ENCODE data around the gene AFAP1L2.
A peak's percentile ranks its signal among the peaks of the same experiment; 100 is the strongest.

The AFAP1L2 gene

GRCh38 chr10:114389426-114389825 lies 14.9 kb downstream of the AFAP1L2 start:
- FAIRE-seq, result no peak

- FAIRE-seq, result no peak
These were observed 16.0 kb downstream of the AFAP1L2 start for GRCh38 chr10:114388275-114388674.

GRCh38 chr10:114387784-114388183 lies 16.5 kb downstream of the AFAP1L2 start:
- no peak for FAIRE-seq

DNA sequence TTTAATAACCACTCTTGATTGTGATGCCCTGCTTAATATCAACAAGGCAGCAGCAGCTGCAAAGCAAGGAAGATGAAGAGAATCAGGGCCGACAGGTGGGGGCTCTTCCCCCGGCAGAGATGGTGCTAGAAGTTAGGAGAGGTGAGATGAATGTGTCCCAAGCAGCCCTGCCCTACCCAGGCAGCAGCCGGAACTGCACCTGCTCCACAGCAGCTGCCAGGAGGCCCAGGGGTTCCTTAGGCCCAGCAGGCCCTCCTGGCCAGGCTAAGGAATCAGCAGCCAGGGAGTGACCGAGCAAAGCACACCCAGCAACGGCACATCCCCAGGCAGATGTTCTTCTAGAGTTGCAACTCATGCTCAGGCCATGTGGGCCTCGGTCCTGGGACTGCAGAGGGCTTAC lies 17.9 kb downstream of the AFAP1L2 start:
- no peak for FAIRE-seq

DNA sequence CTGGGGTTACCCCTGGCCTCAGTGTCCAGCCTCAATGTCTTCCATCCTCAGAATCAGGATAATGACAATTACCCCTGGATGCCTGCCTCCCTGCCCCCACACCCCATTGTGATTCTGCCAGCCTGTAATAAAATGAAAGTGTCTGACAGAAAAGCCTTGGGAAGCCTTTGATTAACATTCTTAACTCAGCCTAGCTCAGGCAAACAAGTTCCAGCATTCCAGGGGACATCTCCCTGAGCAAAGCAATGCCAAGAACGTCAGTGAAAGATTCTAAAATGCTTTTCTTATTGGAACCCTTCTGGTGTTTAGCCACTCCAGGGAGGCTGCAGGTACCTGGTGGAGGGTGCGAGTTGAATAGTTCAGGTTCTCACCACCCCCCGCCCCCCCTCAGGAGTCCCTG lies 18.7 kb downstream of the AFAP1L2 start:
- FAIRE-seq, result no peak

GRCh38 chr10:114384601-114385000 lies 19.7 kb downstream of the AFAP1L2 start:
- FAIRE-seq, result no peak

- FAIRE-seq, result no peak
These were observed 20.1 kb downstream of the AFAP1L2 start for GRCh38 chr10:114384181-114384580.

DNA sequence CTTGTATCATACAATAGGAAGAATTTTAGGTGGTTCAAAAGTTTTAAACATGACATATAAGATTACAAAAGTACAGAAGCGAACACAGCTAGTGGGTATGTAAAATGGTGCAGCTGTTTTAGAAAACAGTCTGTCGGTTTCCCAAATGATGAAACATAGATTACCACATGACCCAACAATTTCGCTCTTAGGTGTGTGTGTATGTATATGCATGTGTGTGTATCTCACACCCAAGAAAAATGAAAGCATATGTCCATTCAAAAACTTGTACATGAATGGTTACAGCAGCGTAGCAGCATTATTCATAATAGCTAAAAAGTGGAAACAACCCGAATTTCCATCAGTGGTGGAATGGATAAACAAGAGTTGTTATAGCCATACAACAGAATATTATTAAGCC lies 23.5 kb downstream of the AFAP1L2 start:
- FAIRE-seq, result no peak

GRCh38 chr10:114380060-114380459 lies 24.2 kb downstream of the AFAP1L2 start:
- FAIRE-seq, result no peak

DNA sequence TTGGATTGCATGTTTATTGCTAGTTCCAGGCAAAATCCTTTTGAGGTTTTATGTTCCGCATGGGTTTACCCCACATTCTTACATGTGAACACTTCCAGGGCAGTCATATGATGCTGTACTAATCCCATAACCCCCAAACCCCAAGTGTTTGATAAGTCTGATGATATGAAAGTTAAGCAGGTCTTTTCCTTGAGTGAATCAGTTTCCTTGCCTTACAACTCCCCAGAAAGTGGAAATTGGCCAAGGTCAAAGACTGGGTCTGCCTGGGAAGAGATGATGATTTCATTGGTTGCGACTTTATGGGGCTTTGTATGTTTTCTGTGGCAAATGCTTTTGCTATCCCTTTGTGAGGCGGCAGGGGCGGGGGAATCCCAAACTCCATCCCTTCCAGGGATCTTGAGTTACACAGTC lies 24.7 kb downstream of the AFAP1L2 start:
- no peak for FAIRE-seq

DNA sequence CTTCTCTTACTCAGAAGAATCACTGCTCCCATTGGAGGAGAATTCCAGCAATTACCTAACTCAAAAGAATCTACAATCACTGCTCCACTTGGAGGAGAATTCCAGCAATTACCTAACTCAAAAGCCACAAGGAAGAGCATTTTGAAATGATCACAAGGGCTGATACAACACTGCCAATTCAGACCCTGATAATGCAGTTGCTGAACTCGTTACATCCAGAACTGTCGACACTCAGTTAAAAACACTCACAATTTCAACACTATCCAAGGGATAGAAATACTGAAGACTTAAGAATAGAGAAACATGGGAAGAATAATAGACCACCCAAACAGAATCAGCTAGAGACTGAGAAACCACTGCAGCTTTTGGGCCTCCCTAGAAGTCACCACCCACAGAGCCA lies 27.8 kb downstream of the AFAP1L2 start:
- FAIRE-seq, result no peak

DNA sequence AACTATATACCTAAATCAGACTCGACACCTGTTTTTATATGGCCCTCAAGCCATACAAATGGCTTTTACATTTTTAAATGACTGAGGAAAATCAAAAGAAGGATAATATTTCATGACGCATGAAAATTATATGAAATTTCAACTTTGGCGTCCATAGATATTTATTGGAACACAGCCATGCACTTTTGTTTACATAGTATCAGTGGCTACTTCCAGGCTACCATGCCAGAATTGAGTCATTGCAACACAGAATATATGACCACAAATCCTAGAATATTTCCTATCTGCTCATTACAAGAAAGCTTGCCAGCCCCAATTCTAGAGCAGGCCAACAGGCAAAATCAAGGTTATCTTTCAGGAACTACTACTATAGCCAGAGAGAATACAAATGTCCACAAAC lies 29.3 kb downstream of the AFAP1L2 start:
- FAIRE-seq, result no peak

DNA sequence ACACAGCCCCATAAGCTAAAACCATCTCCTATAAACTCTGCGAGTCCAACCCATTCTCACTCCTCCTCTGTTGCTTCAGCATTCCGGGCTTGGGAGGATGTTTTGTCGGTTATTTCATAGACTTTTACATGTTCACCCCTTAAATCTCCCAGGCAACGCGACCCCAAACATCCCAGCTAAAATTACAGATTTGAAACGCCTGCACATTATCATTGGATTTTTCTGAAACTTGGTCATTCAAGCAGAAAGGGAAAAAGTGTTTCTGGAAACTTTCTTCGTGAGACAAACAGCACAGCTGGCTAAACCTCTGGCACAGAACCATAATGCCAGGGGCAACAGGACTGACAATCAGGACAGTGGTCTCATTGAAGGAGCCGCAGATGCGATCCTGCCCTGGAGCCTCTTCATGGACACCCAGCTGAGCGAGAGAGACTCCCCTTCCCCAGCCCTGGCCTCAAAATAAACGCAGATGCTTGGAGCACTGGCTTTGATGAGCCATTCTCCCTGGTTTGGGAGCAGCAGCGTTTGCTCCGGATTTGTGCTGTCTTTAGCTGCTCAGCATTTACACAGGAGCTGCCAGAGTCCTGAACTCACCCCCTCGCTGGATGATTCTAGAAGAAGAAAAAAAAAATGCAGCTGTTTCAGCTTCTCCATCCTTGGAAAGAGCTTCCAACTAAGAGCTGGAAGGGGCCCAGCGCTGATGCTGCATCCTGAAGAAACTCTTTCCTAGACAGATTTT lies 30.1 kb downstream of the AFAP1L2 start:
- peak; percentile 82 for FAIRE-seq

- FAIRE-seq, result no peak
These were observed 30.7 kb downstream of the AFAP1L2 start for GRCh38 chr10:114373631-114374030.

- no peak for FAIRE-seq
These were observed 31.3 kb downstream of the AFAP1L2 start for GRCh38 chr10:114372995-114373394.

- FAIRE-seq, result no peak
These were observed 32.1 kb downstream of the AFAP1L2 start for GRCh38 chr10:114372179-114372578.

DNA sequence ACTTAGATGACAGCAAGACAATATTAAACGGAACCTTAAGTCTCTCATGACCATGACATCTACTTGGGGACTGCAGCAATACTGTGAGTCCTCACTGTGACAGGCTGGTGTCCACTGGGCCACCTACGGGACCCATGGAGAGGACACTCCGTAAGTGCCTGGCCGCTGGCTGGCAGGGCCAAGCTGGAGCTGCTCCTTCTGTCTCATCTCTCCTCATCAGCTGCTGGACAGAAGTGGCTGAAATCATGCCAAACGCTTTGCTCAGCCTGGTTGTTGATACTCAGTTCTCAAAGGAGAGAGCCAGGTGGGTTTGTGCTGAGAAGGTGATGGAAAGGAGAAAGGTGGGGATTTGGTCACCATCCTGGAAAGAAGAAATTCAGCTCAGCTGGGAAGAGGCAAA lies 33.3 kb downstream of the AFAP1L2 start:
- no peak for FAIRE-seq

GRCh38 chr10:114370199-114370598 lies 34.1 kb downstream of the AFAP1L2 start:
- no peak for FAIRE-seq

DNA sequence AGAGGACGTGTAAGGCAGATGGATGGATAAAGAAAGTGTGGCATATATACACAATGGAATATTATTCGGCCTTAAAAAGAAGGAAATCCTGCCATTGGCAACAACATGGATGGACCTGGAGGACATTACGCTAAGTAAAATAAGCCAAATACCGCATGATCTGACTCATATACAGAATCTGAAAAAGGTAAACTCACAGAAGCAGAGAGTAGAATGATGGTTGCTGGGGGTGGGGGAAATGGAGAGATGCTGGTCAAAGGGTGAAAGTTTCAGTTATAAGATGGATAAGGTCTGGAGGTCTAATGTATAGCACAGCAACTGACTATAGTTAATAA lies 36.3 kb downstream of the AFAP1L2 start:
- FAIRE-seq, result no peak

GRCh38 chr10:114367351-114368056 lies 36.8 kb downstream of the AFAP1L2 start:
- no peak for FAIRE-seq

GRCh38 chr10:114364726-114365125 lies 39.6 kb downstream of the AFAP1L2 start:
- FAIRE-seq, result no peak

DNA sequence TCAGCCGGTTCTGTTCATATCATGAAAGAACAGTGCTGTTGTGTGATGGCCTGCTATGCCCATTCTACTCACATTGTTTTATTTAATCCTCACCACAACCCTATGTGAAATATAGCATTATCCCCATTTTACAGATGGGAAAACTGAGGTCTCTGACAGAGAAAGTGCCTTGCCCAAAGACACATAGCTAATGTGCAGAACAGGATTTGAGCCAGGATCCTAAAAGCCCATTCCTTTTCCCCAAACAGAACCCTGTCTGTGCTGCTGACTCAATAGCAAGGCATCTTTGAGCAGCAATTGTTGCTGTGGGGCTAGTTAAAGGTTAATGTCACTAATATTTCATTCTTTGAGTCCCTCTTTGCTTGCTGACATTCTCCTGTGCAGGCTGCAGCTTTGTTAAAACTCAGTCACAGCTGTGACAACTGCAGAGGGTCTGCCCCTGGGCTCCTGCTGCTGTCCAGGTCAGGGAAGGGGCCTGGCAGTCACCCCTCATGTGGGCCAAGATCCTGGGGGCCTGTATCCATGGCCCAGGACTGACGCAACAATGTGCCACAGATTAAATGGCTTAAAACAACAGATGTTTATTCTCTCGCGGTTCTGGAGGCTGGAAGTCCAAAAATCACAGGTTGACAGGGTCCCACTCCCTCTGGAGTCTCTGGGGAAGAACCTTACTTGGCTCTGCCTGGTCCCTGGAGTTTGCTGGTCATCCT lies 40.4 kb downstream of the AFAP1L2 start:
- FAIRE-seq, result no peak

DNA sequence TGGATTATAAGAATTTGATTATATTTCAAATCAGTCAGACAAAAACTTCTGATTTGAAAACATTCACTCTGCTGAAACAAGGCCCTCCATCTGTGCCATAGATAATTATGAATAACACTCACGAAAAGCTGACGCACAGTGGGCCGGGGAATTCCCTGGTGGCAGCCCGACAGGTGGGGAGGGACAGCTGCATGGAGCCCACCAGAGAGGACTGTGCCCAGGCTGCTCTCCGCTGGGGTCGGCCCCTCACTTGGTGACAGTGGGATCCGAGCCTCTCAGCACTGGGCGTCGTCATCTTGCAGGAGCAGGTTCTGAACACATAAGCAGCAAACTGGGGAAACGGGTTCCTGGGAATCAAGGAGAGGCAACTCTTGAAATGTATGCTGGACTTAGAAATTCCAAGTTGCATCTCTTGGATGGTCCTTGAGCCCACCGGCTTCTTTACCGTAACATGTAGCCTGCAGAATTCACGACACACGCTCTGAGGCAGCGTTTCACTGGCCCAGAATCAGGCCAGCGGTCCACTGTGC lies 41.4 kb downstream of the AFAP1L2 start:
- no peak for FAIRE-seq

GRCh38 chr10:114359953-114360345 lies 44.4 kb downstream of the AFAP1L2 start:
- no peak for FAIRE-seq

Data from endometrium (tissue), 2 donors.